Upper lobe of right lung (tissue), 1 donor: ENCODE results near the gene SPTSSA. TPM values are rescaled to one million over a fixed set of nuclear protein-coding genes. Genes with fewer than 3 reads are reported as not detected.
"Not testable (repeated sequence)": the region's sequence is repeated elsewhere in the genome, so short reads cannot be mapped to it uniquely, and the experiment has no call there.

ENCODE experiments used
- ATAC-seq: fragments of 200-7000 bp; cut with Tn5 transposase; one replicate; pipeline ENCODE4 v1.9.1; 2020; ENCODE audit warnings: mild to moderate bottlenecking, moderate library complexity
- DNase-seq: peaks from one replicate; pipeline ENCODE4 v3.0.0-alpha.2; 2020
- H3K27ac ChIP-seq: fragments of 200-600 bp; one replicate; pipeline ENCODE4 v1.8.0; 2022
- H3K27me3 ChIP-seq: fragments of 200-600 bp; one replicate; pipeline ENCODE4 v1.8.0; 2022; ENCODE audit warnings: mild to moderate bottlenecking
- H3K36me3 ChIP-seq: fragments of 200-600 bp; one replicate; pipeline ENCODE4 v1.8.0; 2022
- H3K4me1 ChIP-seq: fragments of 200-600 bp; one replicate; pipeline ENCODE4 v1.8.0; 2022
- H3K4me3 ChIP-seq: fragments of 200-600 bp; one replicate; pipeline ENCODE4 v1.8.0; 2022; ENCODE audit warnings: mild to moderate bottlenecking
- H3K9me3 ChIP-seq: fragments of 200-600 bp; one replicate; pipeline ENCODE4 v1.8.0; 2022
- intact Hi-C: fragments of 100-400 bp; cut with DNase I; formaldehyde crosslinking; loops from one replicate; pipeline ENCODE4 v1.11.0; 2022
- long read RNA-seq: library from polyadenylated mRNA; unstranded; transcript quantifications from one replicate; pipeline ENCODE4 v2.0.0, GENCODE V29; 2021
- total RNA-seq: library from RNA; stranded (reverse); fragmentation: NEBNext Ultra II Directional; extraction: Animal tissue kit (Norgen Biotek cat#: 25700); gene quantifications from one replicate; pipeline ENCODE4 v1.2.1, GENCODE V29; 2021
- TF ChIP-seq, protein P1 (sequence below): fragments of 200-600 bp; IDR thresholded peaks from one replicate; pipeline ENCODE4 v1.8.0; 2022; ENCODE audit warnings: antibody characterized with exemption
- donor health status: DM: no; HTN: yes; CAD: no; lungs with severe emphysema.

The SPTSSA gene
- total RNA-seq: 48.4 TPM
- long read RNA-seq, transcript SPTSSA-201 (2 exons, 2,777 nt): major isoform, 39 of 39 reads
- long read RNA-seq, partial matches to known transcripts: 0 of 39 reads
- long read RNA-seq, other reads (novel, unspliced or antisense): 0 of 39 reads

- Histone ChIP-seq H3K36me3 (no peaks in the 10 kb centered on the region), H3K27me3 (no peaks in the 10 kb centered on the region), H3K27ac (peak within 1 kb of the TSS; percentile 89), H3K4me3 (peak within 1 kb of the TSS; percentile 68), H3K9me3 (no peaks in the 10 kb centered on the region), H3K4me1 (peaks cover 2% of the 10 kb centered on the region)
- ATAC-seq (peak; percentile 97), DNase-seq (peak; percentile 98)
- intact Hi-C loops: no loop called here
- TF ChIP-seq, protein P1, sequence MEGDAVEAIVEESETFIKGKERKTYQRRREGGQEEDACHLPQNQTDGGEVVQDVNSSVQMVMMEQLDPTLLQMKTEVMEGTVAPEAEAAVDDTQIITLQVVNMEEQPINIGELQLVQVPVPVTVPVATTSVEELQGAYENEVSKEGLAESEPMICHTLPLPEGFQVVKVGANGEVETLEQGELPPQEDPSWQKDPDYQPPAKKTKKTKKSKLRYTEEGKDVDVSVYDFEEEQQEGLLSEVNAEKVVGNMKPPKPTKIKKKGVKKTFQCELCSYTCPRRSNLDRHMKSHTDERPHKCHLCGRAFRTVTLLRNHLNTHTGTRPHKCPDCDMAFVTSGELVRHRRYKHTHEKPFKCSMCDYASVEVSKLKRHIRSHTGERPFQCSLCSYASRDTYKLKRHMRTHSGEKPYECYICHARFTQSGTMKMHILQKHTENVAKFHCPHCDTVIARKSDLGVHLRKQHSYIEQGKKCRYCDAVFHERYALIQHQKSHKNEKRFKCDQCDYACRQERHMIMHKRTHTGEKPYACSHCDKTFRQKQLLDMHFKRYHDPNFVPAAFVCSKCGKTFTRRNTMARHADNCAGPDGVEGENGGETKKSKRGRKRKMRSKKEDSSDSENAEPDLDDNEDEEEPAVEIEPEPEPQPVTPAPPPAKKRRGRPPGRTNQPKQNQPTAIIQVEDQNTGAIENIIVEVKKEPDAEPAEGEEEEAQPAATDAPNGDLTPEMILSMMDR: no peak
These were observed at the start of gene SPTSSA for GRCh38 chr14:34462132-34462893. Gene SPTSSA, minus strand, starts transcription at chr14:34462240. Its CDS starts 33 bp downstream, at chr14:34462207.

DNA sequence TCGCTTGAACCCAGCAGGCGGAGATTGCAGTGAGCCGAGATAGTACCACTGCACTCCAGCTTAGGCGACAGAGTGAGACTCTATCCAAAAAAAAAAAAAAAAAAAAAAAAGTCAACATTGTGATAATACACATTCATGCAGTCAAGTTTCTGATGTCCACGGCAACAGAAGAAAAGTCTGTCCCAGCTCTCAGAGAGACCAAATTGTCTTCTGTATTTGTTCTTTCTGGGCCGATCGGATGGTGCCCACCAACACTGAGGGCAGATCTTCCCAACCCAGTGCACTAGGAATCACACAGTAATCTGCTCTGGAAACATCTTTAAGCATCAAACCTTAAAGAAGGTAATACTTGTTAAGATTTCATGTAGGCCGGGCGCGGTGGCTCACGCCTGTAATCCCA, 45.8 kb upstream of the SPTSSA start:
- H3K27ac ChIP-seq: no peak overlapping the region
- DNase-seq (no peak), ATAC-seq (no peak)
- intact Hi-C loops: no loop called here
- no peaks in the 10 kb centered on the region for H3K36me3 ChIP-seq
- H3K9me3 ChIP-seq: no peaks in the 10 kb centered on the region
- TF ChIP-seq, protein P1: no peak
- H3K27me3 ChIP-seq: no peaks in the 10 kb centered on the region
- H3K4me3 ChIP-seq: no peak overlapping the region
- H3K4me1 ChIP-seq: no peaks in the 10 kb centered on the region

DNA sequence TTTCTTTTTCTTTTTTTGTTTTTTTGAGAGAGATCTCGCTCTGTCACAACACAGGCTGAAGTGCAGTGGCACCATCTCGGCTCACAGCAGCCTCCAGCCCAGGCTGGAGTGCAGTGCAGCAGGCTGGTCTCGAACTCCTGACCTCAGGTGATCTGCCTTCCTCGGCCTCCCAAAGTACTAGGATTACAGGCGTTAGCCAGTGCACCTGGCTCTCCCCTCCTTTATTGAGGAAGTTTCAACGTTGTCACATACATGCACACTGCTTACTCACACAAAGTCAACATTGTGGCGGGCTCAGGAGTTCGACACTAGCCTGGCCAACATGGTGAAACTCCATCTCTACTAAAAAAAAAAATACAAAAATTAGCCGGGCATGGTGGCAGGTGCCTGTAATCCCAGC, 45.4 kb upstream of the SPTSSA start:
- DNase-seq (no peak), ATAC-seq (no peak)
- no peaks in the 10 kb centered on the region for H3K4me1 ChIP-seq
- no peaks in the 10 kb centered on the region for H3K27me3 ChIP-seq
- no peak overlapping the region for H3K27ac ChIP-seq
- no peaks in the 10 kb centered on the region for H3K36me3 ChIP-seq
- no peak overlapping the region for H3K4me3 ChIP-seq
- intact Hi-C loops: no loop called here
- H3K9me3 ChIP-seq: no peaks in the 10 kb centered on the region
- TF ChIP-seq, protein P1: no peak

DNA sequence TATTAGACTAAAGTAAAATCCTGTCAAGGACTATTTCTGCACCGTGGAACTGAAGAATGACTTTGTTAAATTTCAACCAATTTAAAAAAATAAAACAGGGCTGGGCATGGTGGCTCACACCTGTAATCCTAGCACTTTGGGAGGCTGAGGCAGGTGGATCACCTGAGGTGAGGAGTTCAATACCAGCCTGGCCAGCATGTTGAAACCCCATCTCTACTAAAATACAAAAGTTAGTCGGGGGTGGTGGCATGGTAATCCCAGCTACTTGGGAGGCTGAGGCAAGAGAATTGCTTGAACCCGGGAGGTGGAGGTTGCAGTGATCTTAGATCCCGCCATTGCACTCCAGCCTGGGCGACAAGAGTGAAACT, 43.1 kb upstream of the SPTSSA start:
- H3K4me1 ChIP-seq, H3K36me3 ChIP-seq, ATAC-seq, H3K9me3 ChIP-seq, intact Hi-C loops, H3K27ac ChIP-seq, H3K27me3 ChIP-seq, DNase-seq, H3K4me3 ChIP-seq: not testable (repeated sequence)

- H3K36me3 ChIP-seq, ATAC-seq, H3K4me1 ChIP-seq, DNase-seq, H3K9me3 ChIP-seq, H3K4me3 ChIP-seq, intact Hi-C loops, H3K27me3 ChIP-seq, H3K27ac ChIP-seq: not testable (repeated sequence)
These were observed 42.0 kb upstream of the SPTSSA start for GRCh38 chr14:34504027-34504426.

DNA sequence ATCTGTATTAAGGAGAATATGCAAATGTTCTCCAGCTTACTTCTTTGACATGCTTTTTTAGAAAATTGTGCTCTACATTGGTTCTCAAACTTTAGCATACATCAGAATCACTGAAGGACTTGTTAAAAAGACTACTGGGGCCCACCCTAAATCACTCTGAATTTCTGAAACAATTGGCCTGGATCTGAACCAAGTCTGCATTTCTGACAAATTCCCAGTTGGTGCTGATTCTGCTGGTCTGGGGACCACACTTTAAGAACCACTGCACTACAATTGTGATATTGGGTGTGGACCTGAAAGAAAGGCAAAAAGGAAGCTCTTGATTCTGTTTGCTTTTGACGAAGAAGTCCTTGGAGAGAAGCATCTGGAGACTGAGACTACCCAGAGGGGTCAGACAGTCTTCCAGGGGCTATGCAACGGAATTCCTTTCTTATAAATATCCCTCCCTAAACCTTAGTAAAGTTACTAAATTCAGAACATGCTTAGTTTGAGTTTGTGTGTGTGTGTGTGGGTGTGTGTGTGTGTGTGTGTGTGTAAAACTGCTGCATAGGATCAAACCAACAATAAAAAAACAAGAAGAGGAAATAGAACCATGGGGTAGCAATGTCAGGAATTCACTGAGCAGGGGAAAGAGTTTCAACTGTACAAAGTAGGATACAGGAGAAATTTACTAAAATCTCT, 40.6 kb upstream of the SPTSSA start:
- intact Hi-C loops: no loop called here

More for the DNA sequence above, 40.6 kb upstream of the SPTSSA start:
- no peaks in the 10 kb centered on the region for H3K27me3 ChIP-seq
- no peak overlapping the region for H3K27ac ChIP-seq
- H3K9me3 ChIP-seq: no peaks in the 10 kb centered on the region
- no peak for ATAC-seq
- no peaks in the 10 kb centered on the region for H3K4me1 ChIP-seq
- H3K36me3 ChIP-seq: no peaks in the 10 kb centered on the region
- no peak overlapping the region for H3K4me3 ChIP-seq
- TF ChIP-seq, protein P1: no peak
- no peak for DNase-seq
